NB4 (cell line): ENCODE results near the gene SOX12.

Experiments used
- CTCF ChIP-seq: IDR thresholded peaks from one replicate; pipeline ENCODE4 v1.5.1; 2012; ENCODE audit warnings: low read depth, low read length
- MAX ChIP-seq: IDR thresholded peaks from 2 replicates; pipeline ENCODE4 v1.6.1; 2011; ENCODE audit warnings: low read depth, low read length
- MYC ChIP-seq: IDR thresholded peaks from 2 replicates; pipeline ENCODE4 v1.6.1; 2011; ENCODE audit warnings: low read depth, low read length
- POLR2A ChIP-seq: IDR thresholded peaks from 2 replicates; pipeline ENCODE4 v1.6.1; 2011; ENCODE audit warnings: mild to moderate bottlenecking; ENCODE audit not compliant: insufficient read length; ENCODE audit errors: extremely low read depth

GRCh38 chr20:354298-354977, 29.1 kb downstream of the SOX12 start:
- TF ChIP-seq CTCF (peak; percentile 96), MYC (peak; percentile 48; the same call in 1 of the 2 replicates), POLR2A (no peak), MAX (peak; percentile 57)
